Heart right ventricle (tissue), 16 donors: Measurements from ENCODE around the gene TXNDC16. TPM values are rescaled to one million over a fixed set of nuclear protein-coding genes. Genes with fewer than 3 reads are reported as not detected.

ENCODE experiments used
- ATAC-seq, 8 donors: fragments of 200-7000 bp; cut with Tn5 transposase; one replicate each; pipeline ENCODE4 v1.9.1; 2020; ENCODE audit warnings: mild to moderate bottlenecking in 8 of 8, moderate library complexity in 8 of 8, moderate number of reproducible peaks in 1 of 8
- DNase-seq, 2 donors: peaks; one replicate each; pipeline ENCODE4 v3.0.0-alpha.2; 2020
- H3K27ac ChIP-seq, 10 donors: fragments of 200-600 bp; sonication (generic) in 2 of 10; one replicate each; pipeline versions ENCODE4 v1.5.0 to v1.8.0; 2020 to 2022; ENCODE audit warnings: mild to moderate bottlenecking in 3 of 10
- H3K27me3 ChIP-seq, 7 donors: fragments of 200-600 bp; one replicate each; pipeline ENCODE4 v1.8.0; 2021 to 2022; ENCODE audit warnings: mild to moderate bottlenecking in 2 of 7
- H3K36me3 ChIP-seq, 9 donors: fragments of 200-600 bp; sonication (generic) in 1 of 9; one replicate each; pipeline versions ENCODE4 v1.5.0 to v1.8.0; 2020 to 2022; ENCODE audit warnings: mild to moderate bottlenecking in 2 of 9
- H3K4me1 ChIP-seq, 9 donors: fragments of 200-600 bp; sonication (generic) in 1 of 9; one replicate each; pipeline versions ENCODE4 v1.5.0 to v1.8.0; 2020 to 2022; ENCODE audit warnings: mild to moderate bottlenecking in 4 of 9
- H3K4me3 ChIP-seq, 10 donors: fragments of 200-600 bp; sonication (generic) in 2 of 10; one replicate each; pipeline versions ENCODE4 v1.5.0 to v1.8.0; 2020 to 2022; ENCODE audit warnings: mild to moderate bottlenecking in 7 of 10, moderate library complexity in 2 of 10
- H3K9me3 ChIP-seq, 11 donors: fragments of 200-600 bp in 10 of 11; sonication (generic) in 2 of 11; one replicate each; pipeline versions ENCODE4 v1.5.0 to v1.8.0; 2013 to 2022; ENCODE audit warnings: mild to moderate bottlenecking in 2 of 11, control low read depth in 1 of 11, moderate library complexity in 1 of 11
- WGBS, 2 donors: extraction: QIAGEN DNeasy Blood & Tissue Kit; methylation state at CpG; one replicate each; pipeline ENCODE4 v1.1.7; 2013; ENCODE audit warnings: inconsistent platforms in 1 of 2; 5-methylcytosine and 5-hydroxymethylcytosine counted together
- intact Hi-C, 10 donors: fragments of 100-400 bp; cut with DNase I; formaldehyde crosslinking; loops; one replicate each; pipeline versions ENCODE4 v1.11.1 to v1.14.2; 2022
- polyA plus RNA-seq, 2 donors: library from polyadenylated mRNA; stranded (reverse); fragments of 200-250 nt; gene quantifications; one replicate each; pipeline ENCODE4 v1.2.3, GENCODE V29; 2013
- total RNA-seq, 10 donors: library from RNA; stranded (reverse); fragmentation: NEBNext Ultra II Directional in 3 of 10; extraction: Animal tissue kit (Norgen Biotek cat#: 25700) in 3 of 10; gene quantifications; one replicate each; pipeline versions ENCODE4 v1.2.1 to v1.2.4, GENCODE V29; 2021 to 2023
- TF ChIP-seq, protein P1 (sequence below), 9 donors: fragments of 200-600 bp; sonication (generic) in 2 of 9; IDR thresholded peaks; one replicate each; pipeline versions ENCODE4 v1.5.0 to v1.8.0; 2021 to 2022; ENCODE audit warnings: antibody characterized with exemption in 9 of 9, mild to moderate bottlenecking in 5 of 9, moderate library complexity in 1 of 9
- donor health status: Arrhythmogenic right ventricular cardiomyopathy.
- donor health status: ischemic (EF 13 %, LVEDD 7.1; RV severe dilation, severe dysfunction).
- donor health status: healthy with polysubstance abuse.
- donor health status: DM: no; HTN: yes; CAD: no.
- donor health status: DM: no; HTN: no; CAD: no.
- donor health status: ischemic (EF 25% LVEDD 6.9; RV normal size, moderate dysfunction).
- donor health status: ischemic (EF 25% LVEDD 5.7; RV mildly dilated, moderate dysfunction).
- donor health status: healthy.
- donor health status: DM: yes; HTN: yes; CAD: no.
- donor health status: Ischemic cardiomyopathy.
- donor health status: ischemic (EF 35%, LVEDD 5.7; RV mildly dilated, moderate dysfunction).
- donor health status: nonischemic (EF 11% LVEDD 7.7; RV severe dilation, severe dysfunction).
- donor health status: DM: yes; HTN: yes; CAD: no.
- donor health status: PGD.
- donor health status: ischemic (EF 29% LVEDD 5.4; RV normal size, mild dysfunction).
- donor health status: nonischemic (EF 23%, LVEDD 6.1; RV moderate dilation, normal function).

TXNDC16 gene
- total and polyA plus RNA-seq, 12 donors, result 1.2 to 6.3 (median 4.1) TPM

DNA sequence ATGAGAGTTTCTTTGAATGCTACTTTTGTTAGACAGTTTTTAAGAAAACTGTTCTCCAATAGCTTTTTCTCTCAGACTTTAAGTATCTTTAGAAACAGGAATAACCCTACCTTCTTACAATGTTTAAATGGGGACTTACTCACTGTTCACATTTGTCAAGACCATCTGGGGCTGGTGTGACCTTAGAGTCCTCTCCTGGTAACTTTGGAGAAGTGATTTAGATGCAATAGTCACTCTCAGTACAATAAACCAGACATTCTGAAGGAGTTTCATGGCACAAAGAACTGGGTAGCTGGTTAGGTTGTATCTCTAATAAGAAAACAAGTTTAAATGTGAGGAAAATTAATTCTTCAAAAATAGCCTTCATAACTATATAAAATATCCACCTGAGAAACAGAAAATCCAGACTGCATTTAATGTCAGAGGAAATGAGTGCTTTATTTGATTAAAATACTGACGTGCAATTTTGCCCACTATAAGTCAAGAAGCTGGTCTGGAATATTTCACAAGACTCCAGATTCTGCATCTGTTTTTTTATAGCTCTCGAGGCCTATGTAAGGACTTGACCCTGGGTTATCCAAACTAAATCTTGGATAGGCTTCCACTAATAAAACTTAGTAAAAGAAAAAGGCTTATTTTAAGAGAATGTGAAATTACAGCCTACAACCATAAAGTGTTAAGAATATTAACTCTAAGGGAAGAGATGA, 129.5 kb downstream of the TXNDC16 start:
- TF ChIP-seq, protein P1, sequence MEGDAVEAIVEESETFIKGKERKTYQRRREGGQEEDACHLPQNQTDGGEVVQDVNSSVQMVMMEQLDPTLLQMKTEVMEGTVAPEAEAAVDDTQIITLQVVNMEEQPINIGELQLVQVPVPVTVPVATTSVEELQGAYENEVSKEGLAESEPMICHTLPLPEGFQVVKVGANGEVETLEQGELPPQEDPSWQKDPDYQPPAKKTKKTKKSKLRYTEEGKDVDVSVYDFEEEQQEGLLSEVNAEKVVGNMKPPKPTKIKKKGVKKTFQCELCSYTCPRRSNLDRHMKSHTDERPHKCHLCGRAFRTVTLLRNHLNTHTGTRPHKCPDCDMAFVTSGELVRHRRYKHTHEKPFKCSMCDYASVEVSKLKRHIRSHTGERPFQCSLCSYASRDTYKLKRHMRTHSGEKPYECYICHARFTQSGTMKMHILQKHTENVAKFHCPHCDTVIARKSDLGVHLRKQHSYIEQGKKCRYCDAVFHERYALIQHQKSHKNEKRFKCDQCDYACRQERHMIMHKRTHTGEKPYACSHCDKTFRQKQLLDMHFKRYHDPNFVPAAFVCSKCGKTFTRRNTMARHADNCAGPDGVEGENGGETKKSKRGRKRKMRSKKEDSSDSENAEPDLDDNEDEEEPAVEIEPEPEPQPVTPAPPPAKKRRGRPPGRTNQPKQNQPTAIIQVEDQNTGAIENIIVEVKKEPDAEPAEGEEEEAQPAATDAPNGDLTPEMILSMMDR (IDR thresholded peaks at IDR 0.05), result no peak
- H3K36me3 ChIP-seq, result no peaks in the 10 kb centered on the region
- no peaks in the 10 kb centered on the region for H3K27me3 ChIP-seq
- H3K27ac ChIP-seq, result no peak overlapping the region
- no peaks in the 10 kb centered on the region for H3K4me1 ChIP-seq
- H3K4me3 ChIP-seq, result no peak overlapping the region
- intact Hi-C loops, result no loop called here
- 60 to 62% methylated on average over 2 of the region's 2 CpGs for WGBS, 2 donors
- H3K9me3 ChIP-seq, result no peaks in the 10 kb centered on the region
- DNase-seq, result no peak
- ATAC-seq, result no peak

DNA sequence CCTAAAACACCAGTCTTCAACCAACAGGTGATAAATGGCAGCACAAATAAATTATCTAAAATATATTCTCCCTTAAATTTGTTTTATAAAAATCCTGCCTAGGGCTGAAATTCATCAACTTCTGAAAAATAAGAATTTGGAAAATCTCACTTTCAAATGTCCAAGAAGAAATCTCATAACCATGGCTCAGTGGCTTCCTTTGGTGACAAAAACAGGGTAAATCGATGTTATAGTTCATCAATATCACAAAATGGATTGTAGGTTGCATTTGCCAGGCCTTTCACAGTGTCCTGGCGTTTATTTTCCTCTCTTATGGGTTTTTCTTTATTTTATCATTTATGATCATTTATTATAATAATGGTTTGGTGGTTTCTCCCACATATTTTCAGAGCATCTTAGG, 135.2 kb downstream of the TXNDC16 start:
- no peaks in the 10 kb centered on the region for H3K9me3 ChIP-seq
- ATAC-seq, result no peak
- no peaks in the 10 kb centered on the region for H3K27me3 ChIP-seq
- no peaks in the 10 kb centered on the region for H3K36me3 ChIP-seq
- no peak overlapping the region for H3K27ac ChIP-seq
- TF ChIP-seq, protein P1 (IDR thresholded peaks at IDR 0.05), result no peak
- intact Hi-C loops, result no loop called here
- DNase-seq, result no peak
- no peaks in the 10 kb centered on the region for H3K4me1 ChIP-seq
- 0 to 35% methylated on average over 2 of the region's 2 CpGs for WGBS, 2 donors
- H3K4me3 ChIP-seq, result no peak overlapping the region

DNA sequence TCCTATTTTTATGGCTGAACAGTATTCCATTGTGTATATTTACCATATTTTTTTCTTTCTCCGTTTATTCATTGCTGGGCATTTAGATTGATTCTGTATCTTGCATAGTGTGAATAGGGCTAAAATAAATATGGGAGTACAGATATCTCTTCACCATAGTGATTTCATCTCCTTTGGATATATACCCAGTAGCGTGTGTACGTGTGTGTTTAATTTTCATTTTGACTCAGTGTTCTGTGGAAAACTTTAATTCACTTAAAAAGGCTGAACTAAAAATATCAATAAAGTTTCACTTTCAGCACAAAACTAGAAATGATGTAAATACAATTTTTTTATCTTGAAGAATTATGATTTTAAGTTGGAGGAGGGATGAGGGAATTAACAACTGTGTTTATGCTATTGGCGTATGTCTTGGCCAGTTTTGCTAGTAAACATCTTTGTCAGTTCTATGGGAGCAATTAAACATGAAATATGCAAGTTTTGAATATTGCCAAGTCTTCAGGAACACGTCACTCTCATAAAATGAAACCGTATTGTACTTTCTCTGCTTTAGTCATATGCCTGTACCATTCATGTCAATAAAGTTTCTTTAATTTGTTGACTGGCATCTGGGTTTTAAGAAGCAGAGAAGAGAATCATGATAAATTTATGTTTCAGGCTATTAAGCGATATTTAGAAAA, 138.4 kb downstream of the TXNDC16 start:
- H3K27ac ChIP-seq, result no peak overlapping the region
- H3K9me3 ChIP-seq, result no peaks in the 10 kb centered on the region
- no peaks in the 10 kb centered on the region for H3K4me1 ChIP-seq
- H3K27me3 ChIP-seq, result peaks cover 0 to 6% (median 0%) of the 10 kb centered on the region in 7 donors
- no peak for ATAC-seq
- H3K4me3 ChIP-seq, result no peak overlapping the region
- TF ChIP-seq, protein P1 (IDR thresholded peaks at IDR 0.05), result no peak
- WGBS, 2 donors, result 72 to 73% methylated on average over 7 of the region's 7 CpGs
- no peak for DNase-seq
- H3K36me3 ChIP-seq, result no peaks in the 10 kb centered on the region
- intact Hi-C loops, result no loop called here

DNA sequence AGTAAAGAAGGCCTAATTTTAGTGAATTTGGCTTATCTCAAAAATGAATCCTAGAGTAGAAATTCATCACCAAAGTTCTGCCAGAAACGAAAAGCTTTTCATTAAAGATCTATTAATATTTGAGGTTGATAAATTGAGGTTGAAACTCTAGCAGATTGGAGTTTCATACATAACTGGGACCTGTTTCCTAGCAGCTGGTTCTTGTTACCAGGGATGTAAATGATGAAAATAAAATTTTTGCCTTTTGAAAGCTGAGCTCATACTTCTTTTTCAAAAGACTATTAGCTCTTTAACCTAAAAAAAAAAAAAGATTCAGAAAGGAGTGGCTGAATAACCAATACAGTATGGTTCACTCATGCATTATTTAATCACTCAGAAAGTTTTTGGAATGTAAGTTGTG, 139.9 kb downstream of the TXNDC16 start:
- intact Hi-C loops, result no loop called here
- no peaks in the 10 kb centered on the region for H3K36me3 ChIP-seq
- peaks cover 0 to 6% (median 0%) of the 10 kb centered on the region in 7 donors for H3K27me3 ChIP-seq
- ATAC-seq (no peak), DNase-seq (no peak)
- no peaks in the 10 kb centered on the region for H3K9me3 ChIP-seq
- WGBS, 2 donors, result 58 to 70% methylated on average over 1 of the region's 1 CpG
- H3K27ac ChIP-seq, result no peak overlapping the region
- TF ChIP-seq, protein P1 (IDR thresholded peaks at IDR 0.05), result no peak
- H3K4me3 ChIP-seq, result no peak overlapping the region
- H3K4me1 ChIP-seq, result no peaks in the 10 kb centered on the region
